ENCODE measurements around the gene RAB19. TPM values are rescaled to one million over a fixed set of nuclear protein-coding genes. Genes with fewer than 3 reads are reported as not detected.

RAB19 gene
- total and polyA plus RNA-seq, 9 donors = 0.26 to 3.1 (median 1.2) TPM; not detected in 5

- Histone ChIP-seq H3K27ac (no peak overlapping the region), H3K9me3 (no peaks in the 10 kb centered on the region), H3K4me1 (ENCODE audit: insufficient read depth) (no peaks in the 10 kb centered on the region), H3K27me3 (no peaks in the 10 kb centered on the region), H3K4me3 (no peak overlapping the region), H3K36me3 (no peaks in the 10 kb centered on the region)
- DNase-seq = no peak
- intact Hi-C loops (cut with DNase I) = no loop called here
- WGBS, 3 donors = 81 to 96% (median 87%) methylated on average over 3 of the region's 3 CpGs
- TF ChIP-seq POLR2A (IDR thresholded peaks at IDR 0.05) (no peak), CTCF (IDR thresholded peaks at IDR 0.05) (no peak)
These were observed 39.0 kb upstream of the RAB19 start for GRCh38 chr7:140364819-140365218.

GRCh38 chr7:140367528-140367927, 36.3 kb upstream of the RAB19 start:
- no peaks in the 10 kb centered on the region for H3K9me3 ChIP-seq
- intact Hi-C loops (cut with DNase I) = no loop called here
- 88 to 95% (median 92%) methylated on average over 9 of the region's 9 CpGs for WGBS, 3 donors
- H3K27me3 ChIP-seq = no peaks in the 10 kb centered on the region
- H3K36me3 ChIP-seq = no peaks in the 10 kb centered on the region
- no peak overlapping the region for H3K4me3 ChIP-seq
- no peak overlapping the region for H3K27ac ChIP-seq
- DNase-seq = no peak
- no peaks in the 10 kb centered on the region for H3K4me1 ChIP-seq (ENCODE audit: insufficient read depth)
- TF ChIP-seq CTCF (IDR thresholded peaks at IDR 0.05) = no peak
- TF ChIP-seq POLR2A (IDR thresholded peaks at IDR 0.05) = no peak
- no peak for TF ChIP-seq EP300 (IDR thresholded peaks at IDR 0.05)

- Histone ChIP-seq H3K4me3 (no peak overlapping the region), H3K27ac (no peak overlapping the region), H3K4me1 (ENCODE audit: insufficient read depth) (no peaks in the 10 kb centered on the region), H3K27me3 (no peaks in the 10 kb centered on the region), H3K36me3 (no peaks in the 10 kb centered on the region), H3K9me3 (no peaks in the 10 kb centered on the region)
- TF ChIP-seq EP300 (IDR thresholded peaks at IDR 0.05) (no peak), POLR2A (IDR thresholded peaks at IDR 0.05) (no peak), CTCF (IDR thresholded peaks at IDR 0.05) (no peak)
- intact Hi-C loops (cut with DNase I) = no loop called here
- no peak for DNase-seq
- WGBS, 3 donors = 71 to 95% (median 90%) methylated on average over 4 of the region's 4 CpGs
These were observed 34.6 kb upstream of the RAB19 start for GRCh38 chr7:140369294-140369693.

GRCh38 chr7:140375323-140375722, 28.5 kb upstream of the RAB19 start:
- Histone ChIP-seq H3K9me3 (no peaks in the 10 kb centered on the region), H3K4me1 (ENCODE audit: insufficient read depth) (no peaks in the 10 kb centered on the region), H3K27ac (no peak overlapping the region), H3K4me3 (no peak overlapping the region), H3K36me3 (no peaks in the 10 kb centered on the region), H3K27me3 (no peaks in the 10 kb centered on the region)
- TF ChIP-seq CTCF (IDR thresholded peaks at IDR 0.05) (no peak), POLR2A (IDR thresholded peaks at IDR 0.05) (no peak), EP300 (IDR thresholded peaks at IDR 0.05) (no peak)
- intact Hi-C loops (cut with DNase I) = no loop called here
- WGBS, 3 donors = 88 to 97% (median 90%) methylated on average over 9 of the region's 9 CpGs
- DNase-seq = no peak
